Vagina (tissue), 2 donors: ENCODE data around the gene TMEM39B. TPM values are rescaled to one million over a fixed set of nuclear protein-coding genes. Genes with fewer than 3 reads are reported as not detected.

Source experiments
- DNase-seq, 2 donors: peaks; one replicate each; pipeline ENCODE4 v3.0.0-alpha.2; 2017; ENCODE audit errors: extremely low spot score in 2 of 2
- H3K27ac ChIP-seq: fragments of 200-600 bp; sonication (generic); one replicate; pipeline ENCODE4 v1.5.1; 2019
- H3K27me3 ChIP-seq: fragments of 200-600 bp; sonication (generic); one replicate; pipeline ENCODE4 v1.5.1; 2019
- H3K36me3 ChIP-seq, 2 donors: fragments of 200-600 bp; sonication (generic); one replicate each; pipeline ENCODE4 v1.5.1; 2017 to 2019
- H3K4me1 ChIP-seq: fragments of 200-600 bp; sonication (generic); one replicate; pipeline ENCODE4 v1.5.1; 2019
- H3K4me3 ChIP-seq, 2 donors: fragments of 200-600 bp; sonication (generic); 1 replicate in 1 of 2; 2 replicates in 1 of 2; pipeline ENCODE4 v1.5.1; 2016 to 2019
- H3K9me3 ChIP-seq: fragments of 200-600 bp; sonication (generic); one replicate; pipeline ENCODE4 v1.5.1; 2019
- POLR2A ChIP-seq, 2 donors: fragments of 450-650 bp; IDR thresholded peaks; one replicate each; pipeline ENCODE4 v1.6.1; 2017; ENCODE audit warnings: antibody characterized with exemption in 2 of 2, mild to moderate bottlenecking in 2 of 2, moderate library complexity in 2 of 2
- POLR2AphosphoS5 ChIP-seq, 2 donors: sonication (generic); formaldehyde crosslinking; IDR thresholded peaks; one replicate each; pipeline ENCODE4 v1.9.0; 2017; ENCODE audit warnings: antibody characterized with exemption in 2 of 2, mild to moderate bottlenecking in 2 of 2, low read depth in 1 of 2; ENCODE audit not compliant: insufficient read depth in 1 of 2
- intact Hi-C: fragments of 100-400 bp; cut with DNase I; formaldehyde crosslinking; loops from one replicate; pipeline ENCODE4 v1.15.1; 2023
- total RNA-seq: library from RNA; depleted of rRNA; stranded (reverse); fragments of >200 nt; gene quantifications from one replicate; pipeline ENCODE4 v1.2.3, GENCODE V29; 2016
- TF ChIP-seq, protein P1 (sequence below), 3 experiments: fragments of 450-650 bp in 2 of 3; fragments of 200-600 bp in 1 of 3; sonication (generic) in 1 of 3; IDR thresholded peaks; one replicate each; pipeline ENCODE4 v1.5.1; 2017 to 2019; ENCODE audit warnings: antibody characterized with exemption in 3 of 3, mild to moderate bottlenecking in 2 of 3, moderate library complexity in 2 of 3

The TMEM39B gene
- total RNA-seq, 1 donor from 2014 or later, result 8.3 TPM

DNA sequence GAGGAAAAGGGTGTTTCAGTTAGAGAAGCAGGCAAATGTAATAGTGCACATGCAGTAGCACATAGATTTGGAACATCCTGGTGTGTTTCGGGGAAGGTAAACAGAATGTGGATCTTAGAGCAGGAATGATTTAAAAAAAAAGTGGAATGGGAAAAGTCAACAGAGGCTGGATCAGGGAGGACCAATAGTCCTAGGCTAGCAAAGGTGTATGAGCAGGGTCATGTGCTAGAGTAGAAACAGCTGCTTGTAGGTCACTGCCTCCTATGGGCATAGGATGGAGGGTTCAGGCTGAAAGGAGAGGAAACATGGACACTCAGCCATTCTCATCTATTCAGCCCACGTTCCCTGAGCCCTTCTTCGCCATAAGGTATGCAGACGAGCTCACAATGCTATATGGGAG lies 31.4 kb downstream of the TMEM39B start:
- Histone ChIP-seq H3K27me3 (no peaks in the 10 kb centered on the region), H3K4me3 (no peak overlapping the region), H3K9me3 (no peaks in the 10 kb centered on the region), H3K27ac (no peak overlapping the region), H3K36me3 (peaks cover 0 to 14% of the 10 kb centered on the region in 2 donors), H3K4me1 (peaks cover 11% of the 10 kb centered on the region)
- no peak for TF ChIP-seq POLR2AphosphoS5 (IDR thresholded peaks at IDR 0.05; ENCODE audit: insufficient read depth in 1 of 2, low read depth in 1 of 2)
- TF ChIP-seq POLR2A (IDR thresholded peaks at IDR 0.05), result no peak
- TF ChIP-seq, protein P1, sequence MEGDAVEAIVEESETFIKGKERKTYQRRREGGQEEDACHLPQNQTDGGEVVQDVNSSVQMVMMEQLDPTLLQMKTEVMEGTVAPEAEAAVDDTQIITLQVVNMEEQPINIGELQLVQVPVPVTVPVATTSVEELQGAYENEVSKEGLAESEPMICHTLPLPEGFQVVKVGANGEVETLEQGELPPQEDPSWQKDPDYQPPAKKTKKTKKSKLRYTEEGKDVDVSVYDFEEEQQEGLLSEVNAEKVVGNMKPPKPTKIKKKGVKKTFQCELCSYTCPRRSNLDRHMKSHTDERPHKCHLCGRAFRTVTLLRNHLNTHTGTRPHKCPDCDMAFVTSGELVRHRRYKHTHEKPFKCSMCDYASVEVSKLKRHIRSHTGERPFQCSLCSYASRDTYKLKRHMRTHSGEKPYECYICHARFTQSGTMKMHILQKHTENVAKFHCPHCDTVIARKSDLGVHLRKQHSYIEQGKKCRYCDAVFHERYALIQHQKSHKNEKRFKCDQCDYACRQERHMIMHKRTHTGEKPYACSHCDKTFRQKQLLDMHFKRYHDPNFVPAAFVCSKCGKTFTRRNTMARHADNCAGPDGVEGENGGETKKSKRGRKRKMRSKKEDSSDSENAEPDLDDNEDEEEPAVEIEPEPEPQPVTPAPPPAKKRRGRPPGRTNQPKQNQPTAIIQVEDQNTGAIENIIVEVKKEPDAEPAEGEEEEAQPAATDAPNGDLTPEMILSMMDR (IDR thresholded peaks at IDR 0.05), result no peak
- intact Hi-C loops, result no loop called here
- no peak for DNase-seq

DNA sequence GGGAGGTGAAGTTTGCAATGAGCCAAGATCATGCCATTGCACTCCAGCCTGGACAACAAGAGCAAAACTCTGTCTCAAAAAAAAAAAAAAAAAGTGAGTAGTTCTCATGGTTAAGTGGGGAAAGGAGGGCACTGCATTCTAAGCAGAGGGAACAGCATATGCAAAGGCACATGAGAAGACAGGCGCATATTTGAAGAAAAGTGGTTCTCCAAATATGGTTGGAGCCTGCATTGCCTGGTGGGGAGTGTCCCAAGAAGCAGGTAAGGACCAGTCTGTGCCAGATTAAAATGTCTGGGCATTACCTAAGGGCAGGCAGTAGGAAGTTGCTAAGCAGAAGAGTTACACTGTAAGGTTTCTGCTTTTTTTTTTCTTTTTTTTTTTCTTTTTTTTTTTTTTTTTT lies 32.6 kb downstream of the TMEM39B start:
- Histone ChIP-seq H3K4me1 (peaks cover 23% of the 10 kb centered on the region), H3K27me3 (no peaks in the 10 kb centered on the region), H3K27ac (no peak overlapping the region), H3K4me3 (no peak overlapping the region), H3K9me3 (no peaks in the 10 kb centered on the region), H3K36me3 (peaks cover 0 to 5% of the 10 kb centered on the region in 2 donors)
- DNase-seq, result no peak
- intact Hi-C loops, result no loop called here
- TF ChIP-seq POLR2A (IDR thresholded peaks at IDR 0.05) (no peak), POLR2AphosphoS5 (IDR thresholded peaks at IDR 0.05; ENCODE audit: insufficient read depth in 1 of 2, low read depth in 1 of 2) (no peak)

DNA sequence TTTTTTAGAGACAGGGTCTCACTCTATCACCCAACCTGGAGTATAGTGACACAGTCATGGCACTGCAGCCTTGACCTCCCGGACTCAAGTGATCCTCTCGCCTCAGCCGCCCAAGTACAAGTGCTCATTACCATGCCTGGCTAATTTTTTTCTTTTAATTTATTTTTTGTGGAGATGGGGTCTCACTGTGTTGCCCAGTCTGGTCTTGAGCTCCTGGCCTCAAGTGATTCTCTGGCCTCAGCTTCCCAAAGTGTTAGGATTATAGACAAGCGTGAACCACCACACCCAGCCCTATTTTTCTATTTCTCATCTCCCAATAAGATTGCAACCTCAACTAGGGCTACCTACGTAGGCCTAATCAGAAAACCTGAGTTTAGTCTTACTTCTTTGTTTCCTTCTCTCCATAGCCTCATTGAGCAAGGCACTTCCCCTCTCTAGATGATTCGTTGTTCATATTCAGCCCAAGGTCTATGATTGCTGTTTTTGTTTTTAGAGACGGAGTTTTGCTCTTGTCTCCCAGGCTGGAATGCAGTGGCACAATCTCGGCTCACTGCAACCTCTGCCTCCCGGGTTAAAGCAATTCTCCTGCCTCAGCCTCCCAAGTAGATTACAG lies 34.0 kb downstream of the TMEM39B start:
- Histone ChIP-seq H3K4me1 (peaks cover 38% of the 10 kb centered on the region), H3K27me3 (no peaks in the 10 kb centered on the region), H3K9me3 (no peaks in the 10 kb centered on the region), H3K4me3 (peak overlapping the region in 1 of 2 donors; percentile 76), H3K36me3 (peaks cover 0 to 3% of the 10 kb centered on the region in 2 donors), H3K27ac (no peak overlapping the region)
- no peak for DNase-seq
- TF ChIP-seq POLR2A (IDR thresholded peaks at IDR 0.05) (no peak), POLR2AphosphoS5 (IDR thresholded peaks at IDR 0.05; ENCODE audit: insufficient read depth in 1 of 2, low read depth in 1 of 2) (no peak)
- TF ChIP-seq, protein P1 (IDR thresholded peaks at IDR 0.05), result no peak
- intact Hi-C loops, result no loop called here

DNA sequence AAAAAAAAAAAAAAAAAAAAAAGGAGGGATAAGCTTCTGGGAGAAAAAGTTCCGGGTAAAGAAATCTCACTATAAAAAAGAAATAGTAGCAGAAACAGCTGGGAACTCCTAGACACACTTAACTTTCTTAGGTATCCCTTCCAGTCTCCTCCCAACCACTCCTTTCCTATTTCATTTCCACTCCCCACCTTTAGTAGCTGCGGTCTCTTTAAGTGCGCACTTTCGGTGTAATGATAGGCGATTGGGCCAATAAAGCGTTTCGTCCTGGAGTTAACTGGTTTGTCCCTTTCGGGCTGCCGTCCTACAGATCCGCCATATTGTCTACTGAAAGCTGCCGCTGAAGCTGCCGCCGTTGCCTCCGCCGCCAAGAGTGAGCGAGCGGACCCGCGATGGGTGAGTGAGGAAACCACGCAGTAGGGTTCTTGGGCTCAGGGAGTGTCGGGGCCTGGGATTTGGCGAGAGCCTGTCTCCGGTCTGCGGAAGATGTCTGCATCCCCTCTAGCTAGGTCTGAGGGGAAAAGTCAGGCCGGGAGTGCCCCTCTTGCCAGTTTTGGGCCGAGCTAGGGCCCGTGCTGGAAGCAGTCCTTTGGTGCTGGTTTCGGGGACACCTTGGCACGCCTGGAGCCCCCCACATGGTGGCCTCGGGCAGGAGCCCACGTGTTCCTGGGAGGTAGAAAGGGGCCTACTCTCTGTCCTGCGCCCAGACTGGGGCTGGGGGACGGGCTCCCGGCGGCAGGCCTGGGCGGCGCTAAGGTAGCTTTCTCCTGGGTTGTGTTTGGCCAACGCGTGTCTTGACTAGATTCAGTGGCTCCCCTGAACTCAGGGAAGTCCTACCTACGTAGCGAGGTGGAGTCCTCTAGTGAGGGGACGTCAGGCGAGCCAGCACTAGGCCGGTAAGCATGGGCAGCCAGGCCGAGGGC lies 35.3 kb downstream of the TMEM39B start, which contains the start of gene KPNA6:
Gene KPNA6, plus strand, starts transcription at position 315 of the 920 bp plus-strand sequence. Its CDS starts 75 bp downstream, at position 390.
- intact Hi-C loops, result no loop called here

DNA sequence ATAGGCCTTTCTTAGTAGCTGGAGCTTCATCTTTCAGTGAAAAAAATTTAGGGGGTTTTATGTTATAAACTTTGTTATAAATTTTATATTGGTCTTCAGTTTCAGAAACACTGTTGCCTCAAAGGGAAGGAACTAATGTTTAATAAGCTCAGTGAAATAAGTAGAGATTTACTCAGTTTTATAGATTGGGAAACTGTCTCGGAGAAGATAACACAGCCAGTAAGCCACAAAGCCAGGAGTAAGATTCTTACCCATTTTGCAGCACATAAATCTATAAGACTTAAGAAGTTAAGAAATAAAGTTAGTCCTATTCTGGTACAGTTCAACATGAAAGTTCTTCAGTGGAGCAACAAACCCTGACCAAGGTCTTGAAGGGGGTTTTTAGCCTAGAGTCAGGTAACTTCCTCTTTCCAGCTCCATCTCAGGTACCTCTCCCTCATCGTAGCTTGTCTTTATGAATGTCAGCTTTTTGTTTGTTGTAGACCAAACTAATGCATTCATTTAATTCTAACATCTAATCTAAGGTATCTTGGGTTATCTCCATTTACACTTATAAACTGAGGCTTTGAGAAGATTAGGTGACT lies 38.4 kb downstream of the TMEM39B start:
- Histone ChIP-seq H3K36me3 (no peaks in the 10 kb centered on the region), H3K9me3 (no peaks in the 10 kb centered on the region), H3K27me3 (no peaks in the 10 kb centered on the region), H3K4me1 (peaks cover 64% of the 10 kb centered on the region), H3K27ac (no peak overlapping the region), H3K4me3 (no peak overlapping the region)
- TF ChIP-seq POLR2A (IDR thresholded peaks at IDR 0.05), result no peak
- DNase-seq, result no peak
- intact Hi-C loops, result no loop called here

More for the DNA sequence above, 35.3 kb downstream of the TMEM39B start, which contains the start of gene KPNA6:
- TF ChIP-seq POLR2A (IDR thresholded peaks at IDR 0.05), result peak in 1 of 2 donors; percentile 34
- TF ChIP-seq POLR2AphosphoS5 (IDR thresholded peaks at IDR 0.05; ENCODE audit: insufficient read depth in 1 of 2, low read depth in 1 of 2), result peak; percentile 94 to 99
- TF ChIP-seq, protein P1 (IDR thresholded peaks at IDR 0.05), result no peak
- Histone ChIP-seq H3K27me3 (no peaks in the 10 kb centered on the region), H3K9me3 (no peaks in the 10 kb centered on the region), H3K36me3 (no peaks in the 10 kb centered on the region), H3K4me3 (peak within 1 kb of the TSS; percentile 76 to 86), H3K27ac (peak within 1 kb of the TSS; percentile 86), H3K4me1 (peaks cover 48% of the 10 kb centered on the region)
- DNase-seq, result peak in 1 of 2 donors; percentile 91
